ENCODE measurements around the gene FBXL13.

- no peak for TF ChIP-seq CTCF (IDR thresholded peaks at IDR 0.05)
- TF ChIP-seq POLR2A (IDR thresholded peaks at IDR 0.05), result no peak
Measured at GRCh38 chr7:102979670-102980069, 94.9 kb downstream of the FBXL13 start.
